ENCODE data around the gene ITPR2.
A peak's percentile ranks its signal among the peaks of the same experiment; 100 is the strongest.
"Not testable (repeated sequence)": the region's sequence is repeated elsewhere in the genome, so short reads cannot be mapped to it uniquely, and the experiment has no call there.

ITPR2 gene

GRCh38 chr12:26868447-26869103, 35.6 kb upstream of the ITPR2 start:
- no peaks in the 10 kb centered on the region for H3K9me3 ChIP-seq (ENCODE audit: low read length)
- H3K4me1 ChIP-seq (ENCODE audit: insufficient read depth, low read length, severe bottlenecking) = peaks cover 33% of the 10 kb centered on the region
- no peaks in the 10 kb centered on the region for H3F3A ChIP-seq (ENCODE audit: insufficient read depth, low read length)
- no peaks in the 10 kb centered on the region for H3K27me3 ChIP-seq (ENCODE audit: insufficient read depth, low read length)
- H4K20me1 ChIP-seq (ENCODE audit: insufficient read depth, low read length) = no peaks in the 10 kb centered on the region
- H3K4me2 ChIP-seq (ENCODE audit: low read length) = no peak overlapping the region
- no peak overlapping the region for H2AFZ ChIP-seq (ENCODE audit: low read length)
- no peaks in the 10 kb centered on the region for H3K9me2 ChIP-seq (ENCODE audit: low read depth, low read length)
- TF ChIP-seq CTCF (IDR thresholded peaks at IDR 0.05; ENCODE audit: low read length) (no peak), EZH2 (IDR thresholded peaks at IDR 0.05; ENCODE audit: borderline replicate concordance, low read length) (no peak)
- H3K9ac ChIP-seq (ENCODE audit: low read length) = no peak overlapping the region
- no peak overlapping the region for H3K4me3 ChIP-seq (ENCODE audit: low read depth, low read length, poor library complexity, severe bottlenecking)
- no peaks in the 10 kb centered on the region for H3K36me3 ChIP-seq (ENCODE audit: insufficient read depth, low read length)
- no peaks in the 10 kb centered on the region for H3K79me2 ChIP-seq (ENCODE audit: insufficient read depth, low read length)
- H3K27ac ChIP-seq (ENCODE audit: low read depth, low read length, poor library complexity, severe bottlenecking) = peak overlapping the region; percentile 23

GRCh38 chr12:26867080-26867479, 34.1 kb upstream of the ITPR2 start:
- H3K27ac ChIP-seq (ENCODE audit: low read depth, low read length, poor library complexity, severe bottlenecking) = peak overlapping the region; percentile 84
- H3K79me2 ChIP-seq (ENCODE audit: insufficient read depth, low read length) = no peaks in the 10 kb centered on the region
- no peaks in the 10 kb centered on the region for H3K36me3 ChIP-seq (ENCODE audit: insufficient read depth, low read length)
- no peaks in the 10 kb centered on the region for H3K9me3 ChIP-seq (ENCODE audit: low read length)
- H3K4me3 ChIP-seq (ENCODE audit: low read depth, low read length, poor library complexity, severe bottlenecking) = no peak overlapping the region
- peaks cover 30% of the 10 kb centered on the region for H3K4me1 ChIP-seq (ENCODE audit: insufficient read depth, low read length, severe bottlenecking)
- H3F3A ChIP-seq (ENCODE audit: insufficient read depth, low read length) = no peaks in the 10 kb centered on the region
- peak overlapping the region; percentile 49; the same call in 1 of the 2 replicates for H3K9ac ChIP-seq (ENCODE audit: low read length)
- H3K27me3 ChIP-seq (ENCODE audit: insufficient read depth, low read length) = no peaks in the 10 kb centered on the region
- no peaks in the 10 kb centered on the region for H3K9me2 ChIP-seq (ENCODE audit: low read depth, low read length)
- TF ChIP-seq EZH2 (IDR thresholded peaks at IDR 0.05; ENCODE audit: borderline replicate concordance, low read length) (no peak), CTCF (IDR thresholded peaks at IDR 0.05; ENCODE audit: low read length) (no peak)
- H4K20me1 ChIP-seq (ENCODE audit: insufficient read depth, low read length) = no peaks in the 10 kb centered on the region
- H3K4me2 ChIP-seq (ENCODE audit: low read length) = peak overlapping the region; percentile 45; the same call in 1 of the 2 replicates
- peak overlapping the region; percentile 88; the same call in 1 of the 2 replicates for H2AFZ ChIP-seq (ENCODE audit: low read length)

GRCh38 chr12:26863515-26863914, 30.5 kb upstream of the ITPR2 start:
- Histone ChIP-seq H3F3A (ENCODE audit: insufficient read depth, low read length) (no peaks in the 10 kb centered on the region), H3K4me1 (ENCODE audit: insufficient read depth, low read length, severe bottlenecking) (peaks cover 18% of the 10 kb centered on the region), H3K36me3 (ENCODE audit: insufficient read depth, low read length) (no peaks in the 10 kb centered on the region), H3K27me3 (ENCODE audit: insufficient read depth, low read length) (no peaks in the 10 kb centered on the region), H3K4me2 (ENCODE audit: low read length) (no peak overlapping the region), H3K4me3 (ENCODE audit: low read depth, low read length, poor library complexity, severe bottlenecking) (no peak overlapping the region), H3K27ac (ENCODE audit: low read depth, low read length, poor library complexity, severe bottlenecking) (no peak overlapping the region), H2AFZ (ENCODE audit: low read length) (no peak overlapping the region), H3K9me3 (ENCODE audit: low read length) (peaks cover 4% of the 10 kb centered on the region; the same call in 1 of the 2 replicates), H4K20me1 (ENCODE audit: insufficient read depth, low read length) (no peaks in the 10 kb centered on the region), H3K79me2 (ENCODE audit: insufficient read depth, low read length) (no peaks in the 10 kb centered on the region), H3K9ac (ENCODE audit: low read length) (no peak overlapping the region), H3K9me2 (ENCODE audit: low read depth, low read length) (no peaks in the 10 kb centered on the region)
- TF ChIP-seq CTCF (IDR thresholded peaks at IDR 0.05; ENCODE audit: low read length) (peak; percentile 60), EZH2 (IDR thresholded peaks at IDR 0.05; ENCODE audit: borderline replicate concordance, low read length) (no peak)

- H3K9me3 ChIP-seq (ENCODE audit: low read length); H3K9ac ChIP-seq (ENCODE audit: low read length); H3K27me3 ChIP-seq (ENCODE audit: insufficient read depth, low read length); H3K36me3 ChIP-seq (ENCODE audit: insufficient read depth, low read length); H4K20me1 ChIP-seq (ENCODE audit: insufficient read depth, low read length); H3K9me2 ChIP-seq (ENCODE audit: low read depth, low read length); H3K79me2 ChIP-seq (ENCODE audit: insufficient read depth, low read length); H3K4me3 ChIP-seq (ENCODE audit: low read depth, low read length, poor library complexity, severe bottlenecking); H3K27ac ChIP-seq (ENCODE audit: low read depth, low read length, poor library complexity, severe bottlenecking); H3K4me2 ChIP-seq (ENCODE audit: low read length); H3F3A ChIP-seq (ENCODE audit: insufficient read depth, low read length); H2AFZ ChIP-seq (ENCODE audit: low read length): not testable (repeated sequence)
- H3K4me1 ChIP-seq (ENCODE audit: insufficient read depth, low read length, severe bottlenecking) = peaks cover 18% of the 10 kb centered on the region
These were observed 29.8 kb upstream of the ITPR2 start for GRCh38 chr12:26862787-26863186.

Measured in OCI-LY1 (cell line).